Neural cell (in vitro differentiated cells): Measurements from ENCODE around the gene STEAP1. TPM values are rescaled to one million over a fixed set of nuclear protein-coding genes. Genes with fewer than 3 reads are reported as not detected.

Source experiments
- H2AFZ ChIP-seq: fragments of 200-600, 300-800 bp; sonication (generic), shearing (Covaris generic); 2 replicates; pipeline ENCODE4 v1.6.0; 2014; ENCODE audit warnings: low read depth, mild to moderate bottlenecking, antibody characterized with exemption, low read length, moderate library complexity
- H3F3A ChIP-seq: fragments of 200-600 bp; shearing (Covaris generic); 2 replicates; pipeline ENCODE4 v1.6.1; 2016; ENCODE audit warnings: mild to moderate bottlenecking, moderate library complexity, mixed read lengths, antibody characterized with exemption, low read length; ENCODE audit not compliant: insufficient read depth, poor library complexity, severe bottlenecking
- H3K27ac ChIP-seq: fragments of 200-600, 300-800 bp; sonication (generic), shearing (Covaris generic); 2 replicates; pipeline ENCODE4 v1.5.1; 2014; ENCODE audit warnings: mild to moderate bottlenecking, low read length, moderate library complexity
- H3K27me3 ChIP-seq: fragments of 300-800, 200-600 bp; sonication (generic), shearing (Covaris generic); 2 replicates; pipeline ENCODE4 v1.6.0; 2014; ENCODE audit warnings: mild to moderate bottlenecking, low read depth, low read length, moderate library complexity; ENCODE audit not compliant: insufficient read depth
- H3K36me3 ChIP-seq: fragments of 300-800, 200-600 bp; sonication (generic), shearing (Covaris generic); 2 replicates; pipeline ENCODE4 v1.5.1; 2014; ENCODE audit warnings: mild to moderate bottlenecking, antibody characterized with exemption, low read length, moderate library complexity; ENCODE audit not compliant: insufficient read depth
- H3K4me2 ChIP-seq: fragments of 300-800, 200-600 bp; sonication (generic), shearing (Covaris generic); 2 replicates; pipeline ENCODE4 v1.6.0; 2014; ENCODE audit warnings: mild to moderate bottlenecking, low read length
- H3K4me3 ChIP-seq: fragments of 300-800, 200-600 bp; sonication (generic), shearing (Covaris generic); 2 replicates; pipeline ENCODE4 v1.5.1; 2014; ENCODE audit warnings: mild to moderate bottlenecking, low read length, moderate library complexity
- H3K79me2 ChIP-seq: fragments of 200-600 bp; shearing (Covaris generic); replicated peaks from 2 replicates; pipeline ENCODE4 v1.6.0; 2014; ENCODE audit warnings: mild to moderate bottlenecking, low read length, moderate library complexity; ENCODE audit not compliant: insufficient read depth
- H3K9ac ChIP-seq: fragments of 300-800, 200-600 bp; sonication (generic), shearing (Covaris generic); 2 replicates; pipeline ENCODE4 v1.6.1; 2016; ENCODE audit warnings: mild to moderate bottlenecking, low read length, mixed read lengths
- H3K9me2 ChIP-seq: fragments of 200-600 bp; shearing (Covaris generic); 2 replicates; pipeline ENCODE4 v1.6.1; 2016; ENCODE audit warnings: mild to moderate bottlenecking, low read length, mixed read lengths; ENCODE audit not compliant: insufficient read depth
- H3K9me3 ChIP-seq: fragments of 200-600, 300-800 bp; sonication (generic), shearing (Covaris generic); 2 replicates; pipeline ENCODE4 v1.6.1; 2016; ENCODE audit warnings: mild to moderate bottlenecking, mixed run types, low read length, moderate library complexity, mixed read lengths
- H4K20me1 ChIP-seq: fragments of 200-600 bp; shearing (Covaris generic); 2 replicates; pipeline ENCODE4 v1.6.1; 2016; ENCODE audit warnings: mild to moderate bottlenecking, mixed run types; ENCODE audit not compliant: insufficient read depth
- CTCF ChIP-seq: fragments of 450-650 bp; IDR thresholded peaks from 2 replicates; pipeline ENCODE4 v1.5.1; 2014; ENCODE audit warnings: antibody characterized with exemption, mild to moderate bottlenecking, moderate library complexity; ENCODE audit not compliant: poor library complexity, severe bottlenecking
- EP300 ChIP-seq: fragments of 450-650 bp; conservative IDR thresholded peaks from 2 replicates; pipeline ENCODE4 v1.6.1; 2014; ENCODE audit warnings: antibody characterized with exemption, mild to moderate bottlenecking, moderate library complexity; ENCODE audit not compliant: poor library complexity, severe bottlenecking
- EZH2 ChIP-seq: fragments of 200-600, 300-800 bp; shearing (Covaris generic), sonication (generic); IDR thresholded peaks from 2 replicates; pipeline ENCODE4 v1.6.1; 2014; ENCODE audit warnings: antibody characterized with exemption, low read length, borderline replicate concordance, mild to moderate bottlenecking; ENCODE audit not compliant: insufficient read depth, poor library complexity, severe bottlenecking
- MXI1 ChIP-seq: fragments of 450-650 bp; conservative IDR thresholded peaks from 2 replicates; pipeline ENCODE4 v1.6.1; 2014; ENCODE audit warnings: antibody characterized with exemption, mild to moderate bottlenecking; ENCODE audit not compliant: poor library complexity, severe bottlenecking
- POLR2AphosphoS5 ChIP-seq: IDR thresholded peaks from 2 replicates; pipeline ENCODE4 v1.6.1; 2012
- RAD21 ChIP-seq: fragments of 450-650 bp; conservative IDR thresholded peaks from 2 replicates; pipeline ENCODE4 v1.6.1; 2014; ENCODE audit warnings: antibody characterized with exemption, mild to moderate bottlenecking, moderate library complexity
- REST ChIP-seq: IDR thresholded peaks from 2 replicates; pipeline ENCODE4 v1.6.1; 2012; ENCODE audit warnings: borderline replicate concordance
- SMC3 ChIP-seq: fragments of 450-650 bp; conservative IDR thresholded peaks from 2 replicates; pipeline ENCODE4 v1.6.1; 2014; ENCODE audit warnings: antibody characterized with exemption, mild to moderate bottlenecking, moderate library complexity; ENCODE audit not compliant: poor library complexity
- TAF1 ChIP-seq: IDR thresholded peaks from 2 replicates; pipeline ENCODE4 v1.6.1; 2012; ENCODE audit warnings: low read depth
- polyA plus RNA-seq: library from polyadenylated mRNA; depleted of rRNA; stranded (reverse); fragments of >200 nt; gene quantifications from 2 replicates; pipeline ENCODE4 v1.2.3, GENCODE V29; 2014

The STEAP1 gene
- polyA plus RNA-seq, 1 donor from 2014 or later: not detected

- H4K20me1 ChIP-seq: no peaks in the 10 kb centered on the region
Observed at GRCh38 chr7:90173127-90173844, 19.0 kb downstream of the STEAP1 start.

DNA sequence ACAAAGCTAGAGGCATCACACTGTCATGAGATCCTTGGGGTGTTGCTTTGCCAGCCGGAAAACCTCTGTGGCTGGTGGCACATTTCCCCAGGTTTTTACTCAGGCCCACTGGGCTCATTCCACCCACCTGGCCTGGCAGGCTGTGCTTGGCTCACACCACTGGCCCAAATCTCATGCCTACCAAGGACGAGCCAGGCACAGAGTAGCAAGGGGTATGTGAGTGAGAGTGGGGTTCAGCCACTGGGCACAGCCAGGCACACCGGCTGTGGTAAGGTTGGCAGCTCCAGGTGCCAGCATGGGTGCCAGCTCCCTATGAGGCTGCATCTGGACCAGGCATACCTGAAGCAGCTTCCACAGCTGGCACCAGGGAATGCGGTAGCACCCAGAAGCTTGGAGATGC lies 21.4 kb downstream of the STEAP1 start:
- H3K9ac ChIP-seq: no peak overlapping the region
- no peak overlapping the region for H3K4me3 ChIP-seq
- no peak for TF ChIP-seq MXI1
- H3K27ac ChIP-seq: no peak overlapping the region
- H2AFZ ChIP-seq: no peak overlapping the region
- H3K79me2 ChIP-seq: no peaks in the 10 kb centered on the region
- H4K20me1 ChIP-seq: no peaks in the 10 kb centered on the region
- H3K36me3 ChIP-seq: no peaks in the 10 kb centered on the region
- no peak overlapping the region for H3K4me2 ChIP-seq
- no peaks in the 10 kb centered on the region for H3K9me3 ChIP-seq
- H3F3A ChIP-seq: no peaks in the 10 kb centered on the region
- no peaks in the 10 kb centered on the region for H3K27me3 ChIP-seq
- no peaks in the 10 kb centered on the region for H3K9me2 ChIP-seq

More at GRCh38 chr7:90173127-90173844, 19.0 kb downstream of the STEAP1 start:
- TF ChIP-seq EZH2 (no peak), MXI1 (no peak), EP300 (no peak), REST (no peak), RAD21 (no peak), TAF1 (no peak), SMC3 (no peak), POLR2AphosphoS5 (no peak), CTCF (no peak)
- Histone ChIP-seq H3K4me3 (no peak overlapping the region), H3K9me3 (no peaks in the 10 kb centered on the region), H3F3A (no peaks in the 10 kb centered on the region), H2AFZ (no peak overlapping the region), H3K79me2 (no peaks in the 10 kb centered on the region), H3K9me2 (no peaks in the 10 kb centered on the region), H3K4me2 (no peak overlapping the region), H3K9ac (no peak overlapping the region), H3K27me3 (no peaks in the 10 kb centered on the region), H3K36me3 (no peaks in the 10 kb centered on the region), H3K27ac (no peak overlapping the region)

GRCh38 chr7:90176195-90176594 lies 21.9 kb downstream of the STEAP1 start:
- H3K36me3 ChIP-seq: no peaks in the 10 kb centered on the region
- no peak overlapping the region for H3K27ac ChIP-seq

More at GRCh38 chr7:90176195-90176594, 21.9 kb downstream of the STEAP1 start:
- Histone ChIP-seq H3K4me2 (no peak overlapping the region), H3K27me3 (no peaks in the 10 kb centered on the region), H4K20me1 (no peaks in the 10 kb centered on the region), H3K79me2 (no peaks in the 10 kb centered on the region), H3K4me3 (no peak overlapping the region), H3K9ac (no peak overlapping the region), H3F3A (no peaks in the 10 kb centered on the region), H3K9me2 (no peaks in the 10 kb centered on the region), H2AFZ (no peak overlapping the region), H3K9me3 (no peaks in the 10 kb centered on the region)
- TF ChIP-seq SMC3 (no peak), MXI1 (no peak), TAF1 (no peak), EP300 (no peak), CTCF (no peak), POLR2AphosphoS5 (no peak), EZH2 (no peak), REST (no peak), RAD21 (no peak)
